ENCODE measurements around the gene SLC6A19. TPM values are rescaled to one million over a fixed set of nuclear protein-coding genes. Genes with fewer than 3 reads are reported as not detected.

SLC6A19 gene
- total and polyA plus RNA-seq, 2 of the 4 experiments (the other 2 are of a cell fraction), result not detected

DNA sequence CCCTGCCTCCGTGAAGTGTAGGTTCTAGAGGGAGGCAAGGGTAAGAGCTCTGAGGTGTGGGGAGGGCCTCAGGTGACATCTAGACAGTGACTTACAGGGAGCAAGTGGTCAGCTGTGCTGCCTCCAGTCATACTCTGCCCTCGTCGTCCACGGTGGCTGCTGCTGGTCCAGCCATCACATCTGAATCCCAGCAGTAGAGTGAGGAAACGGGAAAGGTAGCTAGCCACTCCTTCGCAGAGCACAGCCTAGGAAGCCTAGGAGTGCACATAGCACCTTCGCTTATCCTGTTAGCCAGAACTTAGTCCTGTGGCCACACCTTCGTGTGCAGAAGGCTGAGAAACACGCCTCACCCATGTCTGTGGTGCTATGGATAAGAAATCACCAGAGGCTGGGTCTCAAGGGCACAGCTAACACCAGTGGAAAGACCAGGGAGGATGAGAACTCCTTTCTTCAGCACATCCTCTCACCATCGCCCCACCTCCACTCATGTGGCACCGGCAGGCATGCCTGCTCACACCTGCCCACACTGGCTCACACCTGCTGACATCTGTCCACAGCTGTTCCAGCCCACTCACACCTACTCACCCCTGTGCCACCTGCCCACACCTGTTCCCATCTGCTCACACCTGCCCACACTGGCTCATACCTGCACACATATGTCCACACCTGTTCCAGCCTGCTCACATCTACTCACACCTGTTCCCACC lies 44.5 kb upstream of the SLC6A19 start:
- no peaks in the 10 kb centered on the region for H3K79me1 ChIP-seq (ENCODE audit: low read depth in 1 of 2, low read length in 2 of 2)
- H3K9me3 ChIP-seq (ENCODE audit: control insufficient read depth, insufficient read depth, low read length), result peaks cover 6% of the 10 kb centered on the region; the same call in 1 of the 2 replicates
- H2AFZ ChIP-seq (replicated peaks; ENCODE audit: low read length, poor library complexity), result no peak overlapping the region
- CTCF ChIA-PET, result interaction anchor here (0.6 to 1.2 kb wide), 2 partner anchors 233 to 346 kb away, joined by 3 read pairs; no protein-coding TSS in a partner anchor
- no peak overlapping the region for H3K18ac ChIP-seq (ENCODE audit: low read depth, low read length)
- TF ChIP-seq FOS (IDR thresholded peaks at IDR 0.05; ENCODE audit: low read depth, low read length) (no peak), CHD1 (IDR thresholded peaks at IDR 0.05; ENCODE audit: low read depth, low read length) (no peak), MXI1 (IDR thresholded peaks at IDR 0.05; ENCODE audit: borderline replicate concordance, low read depth, low read length) (no peak), NFE2L2 (IDR thresholded peaks at IDR 0.05; ENCODE audit: low read depth, low read length) (no peak), MAZ (IDR thresholded peaks at IDR 0.05; ENCODE audit: borderline replicate concordance, low read depth, low read length) (no peak), RCOR1 (IDR thresholded peaks at IDR 0.05; ENCODE audit: insufficient replicate concordance, low read length) (no peak)
- TF ChIP-seq, protein P1, sequence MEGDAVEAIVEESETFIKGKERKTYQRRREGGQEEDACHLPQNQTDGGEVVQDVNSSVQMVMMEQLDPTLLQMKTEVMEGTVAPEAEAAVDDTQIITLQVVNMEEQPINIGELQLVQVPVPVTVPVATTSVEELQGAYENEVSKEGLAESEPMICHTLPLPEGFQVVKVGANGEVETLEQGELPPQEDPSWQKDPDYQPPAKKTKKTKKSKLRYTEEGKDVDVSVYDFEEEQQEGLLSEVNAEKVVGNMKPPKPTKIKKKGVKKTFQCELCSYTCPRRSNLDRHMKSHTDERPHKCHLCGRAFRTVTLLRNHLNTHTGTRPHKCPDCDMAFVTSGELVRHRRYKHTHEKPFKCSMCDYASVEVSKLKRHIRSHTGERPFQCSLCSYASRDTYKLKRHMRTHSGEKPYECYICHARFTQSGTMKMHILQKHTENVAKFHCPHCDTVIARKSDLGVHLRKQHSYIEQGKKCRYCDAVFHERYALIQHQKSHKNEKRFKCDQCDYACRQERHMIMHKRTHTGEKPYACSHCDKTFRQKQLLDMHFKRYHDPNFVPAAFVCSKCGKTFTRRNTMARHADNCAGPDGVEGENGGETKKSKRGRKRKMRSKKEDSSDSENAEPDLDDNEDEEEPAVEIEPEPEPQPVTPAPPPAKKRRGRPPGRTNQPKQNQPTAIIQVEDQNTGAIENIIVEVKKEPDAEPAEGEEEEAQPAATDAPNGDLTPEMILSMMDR (conservative IDR thresholded peaks at IDR 0.05; ENCODE audit: low read depth, low read length), result no peak
- TF ChIP-seq, protein P2, sequence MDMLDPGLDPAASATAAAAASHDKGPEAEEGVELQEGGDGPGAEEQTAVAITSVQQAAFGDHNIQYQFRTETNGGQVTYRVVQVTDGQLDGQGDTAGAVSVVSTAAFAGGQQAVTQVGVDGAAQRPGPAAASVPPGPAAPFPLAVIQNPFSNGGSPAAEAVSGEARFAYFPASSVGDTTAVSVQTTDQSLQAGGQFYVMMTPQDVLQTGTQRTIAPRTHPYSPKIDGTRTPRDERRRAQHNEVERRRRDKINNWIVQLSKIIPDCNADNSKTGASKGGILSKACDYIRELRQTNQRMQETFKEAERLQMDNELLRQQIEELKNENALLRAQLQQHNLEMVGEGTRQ (IDR thresholded peaks at IDR 0.05; ENCODE audit: low read depth, low read length), result no peak
- H4K20me1 ChIP-seq (ENCODE audit: insufficient read depth, low read length), result no peaks in the 10 kb centered on the region; the same call in 1 of the 2 replicates
- no peak overlapping the region for H4K5ac ChIP-seq (ENCODE audit: low read depth, low read length)
- H3K27ac ChIP-seq (ENCODE audit: insufficient read depth, low read length), result no peak overlapping the region
- POLR2A ChIA-PET (ENCODE audit: unreplicated experiment), result no interaction called here
- dilution Hi-C loops (cut with HindIII; ENCODE audit: low sequenced_read_pairs, unreplicated experiment) (no loop called here), intact Hi-C loops (cut with micrococcal nuclease) (no loop called here), in situ Hi-C loops (cut with MboI; ENCODE audit: low sequenced_read_pairs) (no loop called here)
- no peak overlapping the region for H2BK15ac ChIP-seq (ENCODE audit: low read depth, low read length)
- H3K27me3 ChIP-seq (ENCODE audit: control insufficient read depth, insufficient read depth, low read length), result peaks cover 56% of the 10 kb centered on the region; the same call in 1 of the 2 replicates
- DNase-seq, result no peak
- no peak overlapping the region for H3K4me3 ChIP-seq (ENCODE audit: insufficient read depth, low read depth, low read length)
- H3K4ac ChIP-seq (ENCODE audit: low read depth, low read length), result no peak overlapping the region
- peak overlapping the region; percentile 69 for H2AK9ac ChIP-seq (replicated peaks; ENCODE audit: low read depth, low read length, poor library complexity)
- no peak overlapping the region for H2BK120ac ChIP-seq (ENCODE audit: low read depth, low read length)
- no peak overlapping the region for H2BK5ac ChIP-seq (ENCODE audit: low read depth, low read length, poor library complexity, severe bottlenecking)
- H2BK20ac ChIP-seq (ENCODE audit: low read depth, low read length), result no peak overlapping the region
- H3K23ac ChIP-seq (ENCODE audit: low read depth, low read length), result no peak overlapping the region
- H3K9me1 ChIP-seq (ENCODE audit: insufficient read depth, low read length), result no peaks in the 10 kb centered on the region; the same call in 1 of the 2 replicates
- no peak overlapping the region for H2AK5ac ChIP-seq (ENCODE audit: low read depth, low read length)
- H3K14ac ChIP-seq (replicated peaks; ENCODE audit: low read depth, low read length), result no peak overlapping the region
- BruUV-seq (replicated peaks), result no TSS peak
- no peaks in the 10 kb centered on the region for H3K36me3 ChIP-seq (ENCODE audit: control insufficient read depth, insufficient read depth, low read length)
- no peak overlapping the region for H4K8ac ChIP-seq (ENCODE audit: low read depth in 2 of 2, low read length in 2 of 2)
- ATAC-seq (ENCODE audit: low read depth), result no peak
- no peak overlapping the region for H3K56ac ChIP-seq (ENCODE audit: extremely low read depth, insufficient read depth, low read length)
- no peak overlapping the region for H4K91ac ChIP-seq (ENCODE audit: insufficient read depth, low read depth, low read length)
- H3K9ac ChIP-seq (ENCODE audit: low read depth, low read length), result no peak overlapping the region
- no peaks in the 10 kb centered on the region for H3K4me1 ChIP-seq (ENCODE audit: control insufficient read depth, insufficient read depth, low read length)
- no peak overlapping the region for H3K4me2 ChIP-seq (ENCODE audit: low read depth, low read length)
- WGBS, 2 experiments (ENCODE audit: extremely low coverage in 2 of 2, insufficient read length in 1 of 2), result 82% methylated on average over 5 of the region's 11 CpGs; no CpG with 5 or more reads in 1 of the 2 experiments

Data from IMR-90 (cell line).